ENCODE results near the gene NPR2. TPM values are rescaled to one million over a fixed set of nuclear protein-coding genes. Genes with fewer than 3 reads are reported as not detected.

The NPR2 gene
- total and polyA plus RNA-seq, 5 experiments from 2014 or later, result 0.20 to 12.7 (median 0.94) TPM

DNA sequence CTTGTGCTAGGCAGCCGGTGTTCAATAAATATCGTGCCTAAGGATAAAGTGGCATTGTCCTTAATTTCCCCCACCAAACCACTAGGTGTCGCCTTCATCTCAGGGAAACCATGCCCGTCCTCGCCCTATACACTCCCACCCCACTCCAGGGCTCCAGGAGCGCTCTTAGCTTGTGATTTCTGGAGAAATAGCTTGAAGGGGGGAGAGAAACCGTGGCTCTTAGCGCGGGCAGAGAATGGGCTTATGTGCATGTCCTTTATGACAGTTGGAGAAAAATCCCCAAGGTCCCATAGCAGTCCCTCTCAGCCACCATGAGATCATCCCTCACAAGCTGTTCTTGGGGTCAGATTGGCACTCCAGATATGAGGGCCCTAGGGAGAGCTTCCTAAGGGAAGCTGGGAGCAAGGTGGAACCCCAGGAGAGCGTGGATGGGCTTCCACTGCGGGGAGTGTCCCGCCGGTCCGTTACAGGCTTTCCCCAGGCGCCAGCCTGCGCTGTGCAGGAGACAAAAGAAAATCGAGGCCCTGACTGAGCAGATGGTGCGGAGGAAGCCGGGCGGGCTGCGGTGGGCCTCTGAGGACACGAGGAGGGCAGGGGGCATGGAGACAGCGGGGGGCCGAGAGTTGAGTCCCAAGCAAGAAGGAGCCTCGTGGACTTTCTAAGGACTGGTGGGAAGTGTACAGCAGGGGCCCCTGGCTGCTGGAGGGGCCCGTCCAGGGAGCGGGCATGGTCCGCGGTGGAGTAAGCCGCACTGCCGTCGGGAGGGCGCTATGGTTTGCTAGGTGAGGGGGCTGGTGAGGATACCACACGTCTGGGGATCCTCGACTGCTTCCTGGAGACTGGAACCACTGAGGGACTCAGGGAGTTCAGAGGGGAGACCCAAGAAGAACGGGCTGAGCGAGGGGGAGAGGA lies 750 bp upstream of the NPR2 start:
- ATAC-seq (peak; percentile 92 to 96), DNase-seq (peak; percentile 36 to 81 (median 60))
- Mint-ChIP-seq H3K27ac (peak overlapping the region in 5 of 10 donors; percentile 12 to 41 (median 36)), H3K27me3 (peaks cover 0 to 2% (median 0%) of the 10 kb centered on the region in 5 donors), H3K9me3 (no peaks in the 10 kb centered on the region), H3K4me3 (peak overlapping the region in 5 of 10 donors; percentile 2 to 41 (median 19)), H3K36me3 (peaks cover 0 to 32% (median 5%) of the 10 kb centered on the region in 3 donors), H3K4me1 (peaks cover 10 to 13% (median 11%) of the 10 kb centered on the region in 4 donors)
- POLR2A ChIA-PET, result interaction anchor here (0.6 to 1.0 kb wide), 3 partner anchors 21 to 91 kb away, joined by 3 to 4 read pairs (median 3); partner anchors contain the start of gene SPAG8

DNA sequence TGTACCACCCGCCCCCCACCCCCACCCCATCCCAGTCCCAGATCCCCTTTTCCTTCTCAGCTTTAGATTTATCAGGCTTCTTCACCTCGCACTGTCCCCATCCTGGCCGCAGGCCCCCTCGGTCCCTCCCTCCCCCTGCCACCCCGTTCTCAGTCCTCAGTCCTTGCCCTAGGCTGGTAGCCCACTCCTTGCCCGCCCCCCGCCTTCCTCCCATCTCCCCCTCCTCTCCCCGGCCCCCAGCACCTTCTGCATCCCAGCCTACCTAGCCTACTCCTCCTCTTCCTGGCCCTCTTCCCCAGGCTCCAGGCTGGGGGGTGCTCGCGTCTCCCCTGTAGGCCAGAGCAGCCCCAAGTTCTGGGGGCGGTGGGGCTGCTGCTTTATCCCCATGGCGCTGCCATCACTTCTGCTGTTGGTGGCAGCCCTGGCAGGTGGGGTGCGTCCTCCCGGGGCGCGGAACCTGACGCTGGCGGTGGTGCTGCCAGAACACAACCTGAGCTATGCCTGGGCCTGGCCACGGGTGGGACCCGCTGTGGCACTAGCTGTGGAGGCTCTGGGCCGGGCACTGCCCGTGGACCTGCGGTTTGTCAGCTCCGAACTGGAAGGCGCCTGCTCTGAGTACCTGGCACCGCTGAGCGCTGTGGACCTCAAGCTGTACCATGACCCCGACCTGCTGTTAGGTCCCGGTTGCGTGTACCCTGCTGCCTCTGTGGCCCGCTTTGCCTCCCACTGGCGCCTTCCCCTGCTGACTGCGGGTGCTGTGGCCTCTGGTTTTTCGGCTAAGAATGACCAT lies 828 bp downstream of the NPR2 start:
- no peak overlapping the region for H3K27ac Mint-ChIP-seq
- no peaks in the 10 kb centered on the region for H3K9me3 Mint-ChIP-seq
- peaks cover 0 to 18% (median 5%) of the 10 kb centered on the region in 3 donors for H3K36me3 Mint-ChIP-seq
- no peak for ATAC-seq
- peaks cover 0 to 2% (median 0%) of the 10 kb centered on the region in 5 donors for H3K27me3 Mint-ChIP-seq
- DNase-seq, result no peak
- H3K4me1 Mint-ChIP-seq, result peaks cover 11 to 13% (median 13%) of the 10 kb centered on the region in 4 donors
- POLR2A ChIA-PET, result interaction anchor here (0.6 kb wide), 1 partner anchor 11 kb away, joined by 8 read pairs; no protein-coding TSS in a partner anchor
- H3K4me3 Mint-ChIP-seq, result no peak overlapping the region

DNA sequence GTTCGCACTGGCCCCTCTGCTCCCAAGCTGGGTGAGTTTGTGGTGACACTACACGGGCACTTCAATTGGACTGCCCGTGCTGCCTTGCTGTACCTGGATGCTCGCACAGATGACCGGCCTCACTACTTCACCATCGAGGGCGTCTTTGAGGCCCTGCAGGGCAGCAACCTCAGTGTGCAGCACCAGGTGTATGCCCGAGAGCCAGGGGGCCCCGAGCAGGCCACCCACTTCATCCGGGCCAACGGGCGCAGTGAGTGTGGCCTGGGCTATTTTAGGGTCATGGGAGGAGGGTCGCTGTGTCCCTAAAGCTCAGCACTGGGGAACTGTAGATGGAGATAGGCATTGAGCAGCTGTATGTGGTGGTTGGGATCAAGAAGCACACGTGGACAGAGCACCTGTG lies 1.4 kb downstream of the NPR2 start:
- Mint-ChIP-seq H3K27ac (peak overlapping the region in 1 of 10 donors; percentile 29), H3K27me3 (peaks cover 0 to 2% (median 0%) of the 10 kb centered on the region in 5 donors), H3K4me1 (peaks cover 11 to 13% (median 13%) of the 10 kb centered on the region in 4 donors), H3K4me3 (no peak overlapping the region), H3K36me3 (peaks cover 0 to 15% (median 5%) of the 10 kb centered on the region in 3 donors), H3K9me3 (no peaks in the 10 kb centered on the region)
- no peak for ATAC-seq
- no peak for DNase-seq
- POLR2A ChIA-PET, result interaction anchor here (0.6 to 1.0 kb wide), 5 partner anchors 11 to 89 kb away, joined by 3 to 8 read pairs (median 3); partner anchors contain the start of gene SPAG8

DNA sequence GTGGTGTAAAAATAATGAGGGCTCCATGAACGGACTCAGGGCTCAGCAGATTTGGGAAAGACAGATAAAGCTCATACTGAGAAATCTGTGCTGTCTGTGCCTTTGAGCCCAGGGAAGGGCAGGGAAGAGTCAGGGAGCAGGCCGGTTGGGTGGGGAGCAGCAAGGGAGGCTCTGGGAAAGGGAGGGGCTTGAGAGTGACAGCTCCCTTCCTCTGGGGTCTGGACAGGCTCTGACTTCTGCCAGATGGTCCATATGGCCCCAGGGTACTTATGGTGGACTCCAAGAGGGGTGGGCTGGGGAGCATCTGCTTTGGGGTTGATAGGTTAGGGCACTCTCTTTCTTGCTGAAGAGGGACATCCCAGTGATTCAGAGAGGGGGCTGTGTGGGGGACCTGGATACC lies 2.1 kb downstream of the NPR2 start:
- Mint-ChIP-seq H3K36me3 (peaks cover 0 to 15% (median 5%) of the 10 kb centered on the region in 3 donors), H3K27me3 (peaks cover 0 to 2% (median 0%) of the 10 kb centered on the region in 5 donors), H3K4me3 (no peak overlapping the region), H3K27ac (peak overlapping the region in 1 of 10 donors; percentile 24), H3K4me1 (peaks cover 11 to 13% (median 13%) of the 10 kb centered on the region in 4 donors), H3K9me3 (no peaks in the 10 kb centered on the region)
- POLR2A ChIA-PET, result interaction anchor here (0.7 to 1.0 kb wide), 4 partner anchors 12 to 88 kb away, joined by 3 read pairs; partner anchors contain the start of gene SPAG8
- DNase-seq, result no peak
- ATAC-seq, result no peak

DNA sequence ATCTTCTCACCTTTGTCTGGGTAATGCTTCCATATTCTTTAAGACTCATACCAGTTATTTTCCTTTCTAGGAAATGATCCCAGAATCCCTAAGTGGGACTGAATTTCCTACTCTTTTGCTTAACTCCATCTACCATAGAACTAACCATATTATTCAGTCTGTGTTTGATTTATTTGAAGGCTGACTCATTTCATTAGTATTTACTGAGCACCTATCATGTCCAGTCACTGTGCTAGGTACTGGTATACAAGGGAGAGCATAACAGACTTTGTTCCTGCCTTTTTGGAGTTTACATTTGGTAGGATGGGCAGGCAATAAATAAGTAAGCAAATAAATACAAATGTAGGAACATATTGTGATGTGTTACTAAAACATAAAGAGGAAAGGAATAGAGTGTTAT lies 4.3 kb downstream of the NPR2 start:
- ATAC-seq (no peak), DNase-seq (no peak)
- POLR2A ChIA-PET, result no interaction called here
- Mint-ChIP-seq H3K9me3 (no peaks in the 10 kb centered on the region), H3K4me3 (no peak overlapping the region), H3K27ac (peak overlapping the region in 2 of 10 donors; percentile 12 to 13), H3K4me1 (peaks cover 5 to 14% (median 7%) of the 10 kb centered on the region in 4 donors), H3K27me3 (no peaks in the 10 kb centered on the region), H3K36me3 (peaks cover 0 to 20% (median 2%) of the 10 kb centered on the region in 3 donors)

DNA sequence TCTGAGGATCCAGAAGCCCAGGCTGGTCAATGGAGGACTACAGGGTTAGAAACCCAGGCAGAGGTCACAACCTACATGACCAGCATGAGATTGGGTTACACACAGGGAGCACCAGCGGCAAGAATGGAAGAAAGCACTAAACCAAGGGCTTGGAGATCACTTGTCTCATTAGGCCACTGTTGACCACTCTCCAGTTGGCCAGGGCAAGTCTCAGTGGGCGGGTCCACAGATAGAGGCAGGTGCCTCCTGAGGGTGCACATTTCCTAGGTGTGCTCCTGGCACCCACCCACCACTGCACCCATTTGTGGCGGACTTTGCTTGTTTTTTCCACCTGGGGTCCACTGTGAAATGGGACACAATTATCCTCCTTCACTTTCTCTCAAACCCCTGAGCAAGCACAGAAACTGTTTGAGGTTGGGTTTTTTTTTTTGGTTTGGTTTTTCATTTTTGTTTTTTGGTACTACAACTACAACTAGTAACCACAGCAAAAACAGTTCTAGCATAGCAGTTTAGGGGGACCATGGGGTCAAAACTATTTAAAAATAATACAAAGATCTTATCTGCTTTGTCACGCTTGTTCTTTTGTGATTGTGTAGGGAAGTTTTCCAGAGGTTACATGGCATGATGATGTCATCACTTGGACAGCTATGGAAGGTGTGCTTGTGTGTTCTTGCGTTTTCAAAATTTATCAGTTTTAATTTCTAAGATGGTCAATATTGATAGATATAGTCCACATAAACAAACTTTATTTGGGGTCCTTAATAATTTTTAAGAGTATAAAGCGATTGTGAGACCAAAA lies 6.1 kb downstream of the NPR2 start:
- ATAC-seq, result no peak
- H3K9me3 Mint-ChIP-seq, result no peaks in the 10 kb centered on the region
- H3K36me3 Mint-ChIP-seq, result peaks cover 2 to 31% (median 4%) of the 10 kb centered on the region in 3 donors
- no peaks in the 10 kb centered on the region for H3K27me3 Mint-ChIP-seq
- peak overlapping the region in 3 of 10 donors; percentile 6 to 44 (median 29) for H3K27ac Mint-ChIP-seq
- DNase-seq, result no peak
- peaks cover 0 to 19% (median 6%) of the 10 kb centered on the region in 4 donors for H3K4me1 Mint-ChIP-seq
- POLR2A ChIA-PET, result no interaction called here
- no peak overlapping the region for H3K4me3 Mint-ChIP-seq

DNA sequence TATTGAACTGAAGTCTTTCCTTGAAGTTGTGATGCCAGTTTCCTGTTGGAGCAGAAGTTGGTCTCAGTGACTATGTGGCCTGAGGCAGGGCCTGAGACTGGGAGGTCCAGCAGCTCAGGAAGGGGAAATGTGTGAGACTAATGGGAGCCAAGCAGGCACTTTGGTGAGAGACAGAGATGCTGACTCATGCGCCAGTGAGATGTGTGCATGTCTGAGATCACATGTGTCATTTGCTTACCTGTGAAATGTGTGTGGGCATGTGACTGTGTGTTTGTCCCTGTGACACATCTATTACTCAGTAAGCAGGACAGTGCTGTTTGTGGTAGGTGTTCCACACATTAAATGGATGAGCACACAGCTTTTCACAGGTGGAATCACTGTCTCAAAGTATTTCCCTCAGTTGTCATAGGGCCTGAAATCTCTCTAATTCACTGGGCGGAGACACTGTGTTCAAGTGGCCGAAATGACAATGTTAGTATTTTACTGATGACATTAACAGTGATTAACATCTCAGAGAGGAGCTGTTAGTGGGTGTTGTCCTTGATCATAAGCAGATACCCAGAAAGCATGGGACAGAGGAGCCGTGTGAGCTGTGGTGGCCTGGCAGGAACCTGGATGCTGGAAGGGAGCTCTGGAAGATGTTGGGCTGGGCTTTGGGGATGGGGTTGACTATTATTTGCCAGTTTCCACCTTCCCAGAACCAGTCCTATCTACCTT lies 7.4 kb downstream of the NPR2 start:
- POLR2A ChIA-PET, result no interaction called here
- no peak overlapping the region for H3K4me3 Mint-ChIP-seq
- DNase-seq (no peak), ATAC-seq (no peak)
- H3K27ac Mint-ChIP-seq, result peak overlapping the region in 2 of 10 donors; percentile 5 to 8
- H3K36me3 Mint-ChIP-seq, result peaks cover 0 to 40% (median 4%) of the 10 kb centered on the region in 3 donors
- H3K27me3 Mint-ChIP-seq, result no peaks in the 10 kb centered on the region
- H3K9me3 Mint-ChIP-seq, result no peaks in the 10 kb centered on the region
- peaks cover 0 to 17% (median 6%) of the 10 kb centered on the region in 4 donors for H3K4me1 Mint-ChIP-seq

DNA sequence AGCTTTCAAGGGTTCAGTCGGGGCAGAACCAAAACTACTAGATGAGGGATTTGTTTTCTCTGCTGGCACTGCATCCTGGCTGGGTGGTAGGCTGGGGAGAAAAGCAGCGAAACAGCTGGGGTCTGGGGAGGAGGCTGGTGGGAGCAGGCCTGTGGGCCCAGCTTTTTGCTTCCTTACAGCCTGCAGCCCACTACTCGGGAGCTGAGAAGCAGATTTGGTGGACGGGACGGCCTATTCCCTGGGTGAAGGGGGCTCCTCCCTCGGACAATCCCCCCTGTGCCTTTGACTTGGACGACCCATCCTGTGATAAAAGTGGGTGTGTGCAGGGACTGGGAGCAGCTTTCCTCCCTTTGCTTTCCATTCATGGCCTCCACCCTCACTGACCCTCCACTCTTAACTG lies 9.1 kb downstream of the NPR2 start:
- H3K36me3 Mint-ChIP-seq, result peaks cover 0 to 47% (median 4%) of the 10 kb centered on the region in 3 donors
- DNase-seq (no peak), ATAC-seq (no peak)
- H3K9me3 Mint-ChIP-seq, result no peaks in the 10 kb centered on the region
- H3K27ac Mint-ChIP-seq, result peak overlapping the region in 1 of 10 donors; percentile 64
- peaks cover 0 to 12% (median 2%) of the 10 kb centered on the region in 4 donors for H3K4me1 Mint-ChIP-seq
- no peaks in the 10 kb centered on the region for H3K27me3 Mint-ChIP-seq
- H3K4me3 Mint-ChIP-seq, result no peak overlapping the region
- POLR2A ChIA-PET, result interaction anchor here (1.5 kb wide), 1 partner anchor 11 kb away, joined by 3 read pairs; the partner anchor contains the start of gene SPAG8

DNA sequence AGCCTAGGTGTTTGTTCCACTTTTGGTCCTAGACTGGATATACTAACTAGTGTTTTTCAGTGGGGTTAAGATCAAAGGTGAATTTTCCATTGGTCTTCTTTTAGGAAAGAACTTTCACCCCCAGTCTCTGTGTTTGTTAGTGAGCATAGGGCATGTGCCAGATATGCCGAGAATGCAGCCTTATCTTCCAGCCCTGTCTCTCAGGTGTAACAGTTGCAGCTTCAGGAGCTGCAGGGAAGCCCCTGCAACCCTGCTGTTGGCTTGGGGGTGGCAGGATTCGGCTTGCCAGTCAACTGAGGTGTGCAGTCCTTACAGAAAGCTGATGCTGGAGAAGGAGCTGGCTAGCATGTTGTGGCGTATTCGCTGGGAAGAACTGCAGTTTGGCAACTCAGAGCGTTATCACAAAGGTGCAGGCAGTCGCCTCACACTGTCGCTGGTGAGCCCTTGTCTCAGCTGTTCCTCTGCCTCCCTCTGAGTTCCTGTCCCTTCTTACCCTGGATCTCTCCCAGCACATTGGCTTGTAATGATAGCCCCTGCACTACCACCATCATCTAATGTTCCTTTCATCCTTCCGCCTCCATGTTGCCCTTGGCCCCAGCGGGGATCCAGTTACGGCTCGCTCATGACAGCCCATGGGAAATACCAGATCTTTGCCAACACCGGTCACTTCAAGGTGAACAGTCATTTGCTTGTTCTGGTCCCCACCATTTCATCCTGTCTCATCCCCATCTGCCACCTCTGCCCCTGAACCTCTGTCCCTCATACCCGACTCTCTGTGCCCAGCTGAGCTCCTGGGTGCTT lies 10.1 kb downstream of the NPR2 start:
- Mint-ChIP-seq H3K36me3 (peaks cover 0 to 57% (median 4%) of the 10 kb centered on the region in 3 donors), H3K4me3 (no peak overlapping the region), H3K9me3 (no peaks in the 10 kb centered on the region), H3K27me3 (no peaks in the 10 kb centered on the region), H3K4me1 (peaks cover 0 to 10% (median 2%) of the 10 kb centered on the region in 4 donors), H3K27ac (peak overlapping the region in 2 of 10 donors; percentile 36 to 73)
- ATAC-seq (no peak), DNase-seq (no peak)
- POLR2A ChIA-PET, result interaction anchor here (1.5 kb wide), 1 partner anchor 10 kb away, joined by 3 read pairs; the partner anchor contains the start of gene SPAG8

DNA sequence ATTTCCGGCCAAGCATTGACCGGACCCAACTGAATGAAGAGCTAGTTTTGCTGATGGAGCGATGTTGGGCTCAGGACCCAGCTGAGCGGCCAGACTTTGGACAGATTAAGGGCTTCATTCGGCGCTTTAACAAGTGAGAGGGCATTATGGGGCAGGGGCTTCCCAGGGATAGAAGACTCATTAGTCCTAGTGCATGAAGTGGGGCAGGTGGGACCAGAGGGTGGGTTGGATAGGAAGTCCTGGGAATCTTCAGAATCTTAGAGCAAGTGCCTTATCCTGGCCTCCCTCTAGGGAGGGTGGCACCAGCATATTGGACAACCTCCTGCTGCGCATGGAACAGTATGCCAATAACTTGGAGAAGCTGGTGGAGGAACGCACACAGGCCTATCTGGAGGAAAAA lies 14.7 kb downstream of the NPR2 start:
- Mint-ChIP-seq H3K4me1 (peaks cover 2 to 11% (median 7%) of the 10 kb centered on the region in 4 donors), H3K27me3 (no peaks in the 10 kb centered on the region), H3K27ac (peak overlapping the region in 2 of 10 donors; percentile 27 to 60), H3K36me3 (peaks cover 0 to 59% (median 4%) of the 10 kb centered on the region in 3 donors), H3K9me3 (no peaks in the 10 kb centered on the region), H3K4me3 (no peak overlapping the region)
- no peak for DNase-seq
- ATAC-seq, result no peak
- POLR2A ChIA-PET, result interaction anchor here (0.6 to 1.2 kb wide), 2 partner anchors 22 to 174 kb away, joined by 3 read pairs; partner anchors contain the start of gene FAM221B

All from naive thymus-derived CD8-positive, alpha-beta T cell (primary cell).